IMR-90 (cell line): ENCODE results near the gene SEC14L1. TPM values are rescaled to one million over a fixed set of nuclear protein-coding genes. Genes with fewer than 3 reads are reported as not detected.

Experiments
- ATAC-seq: fragments of 200-7000 bp; cut with Tn5 transposase; 2 replicates; pipeline ENCODE4 v1.9.1; 2020; ENCODE audit warnings: low read depth, mild to moderate bottlenecking, moderate library complexity
- BruUV-seq: library from RNA; stranded (reverse); fragments of 400-500 nt; replicated peaks from 2 replicates; lab custom pipeline; 2021; lab: Mats Ljungman, UMichigan
- CTCF ChIA-PET: fragments of 300-600 bp; formaldehyde crosslinking; extraction: SDS; loops from one replicate; lab custom pipeline; 2021; ENCODE audit warnings: antibody characterized with exemption; lab: Yijun Ruan, JAX
- POLR2A ChIA-PET: fragments of 300-600 bp; sonication (Branson Sonifier 250); formaldehyde crosslinking; loops from one replicate; lab custom pipeline; 2022; ENCODE audit warnings: antibody characterized with exemption; ENCODE audit not compliant: unreplicated experiment; lab: Charles Lee
- DNase-seq: peaks from one replicate; pipeline ENCODE4 v3.0.0; 2013
- H2AFZ ChIP-seq: replicated peaks from 2 replicates; pipeline ENCODE3; 2013; ENCODE audit warnings: low read length, mild to moderate bottlenecking; ENCODE audit not compliant: poor library complexity
- H2AK5ac ChIP-seq: 2 replicates; pipeline ENCODE4 v1.6.1; 2013; ENCODE audit warnings: low read depth, low read length, inconsistent platforms
- H2AK9ac ChIP-seq: replicated peaks from 2 replicates; pipeline ENCODE3; 2013; ENCODE audit warnings: mild to moderate bottlenecking, low read depth, low read length, moderate library complexity; ENCODE audit not compliant: poor library complexity
- H2BK120ac ChIP-seq: 2 replicates; pipeline ENCODE4 v1.6.1; 2013; ENCODE audit warnings: low read depth, low read length, inconsistent platforms
- H2BK15ac ChIP-seq: 3 replicates; pipeline ENCODE4 v1.6.1; 2013; ENCODE audit warnings: low read depth, low read length, inconsistent platforms
- H2BK20ac ChIP-seq: 2 replicates; pipeline ENCODE4 v1.6.1; 2013; ENCODE audit warnings: low read depth, mild to moderate bottlenecking, inconsistent platforms, low read length, moderate library complexity
- H2BK5ac ChIP-seq: 2 replicates; pipeline ENCODE4 v1.6.1; 2013; ENCODE audit warnings: mild to moderate bottlenecking, low read depth, low read length, inconsistent platforms; ENCODE audit not compliant: poor library complexity, severe bottlenecking
- H3K14ac ChIP-seq: replicated peaks from 2 replicates; pipeline ENCODE4 v1.6.1; 2013; ENCODE audit warnings: low read depth, low read length, inconsistent platforms
- H3K18ac ChIP-seq: 2 replicates; pipeline ENCODE4 v1.6.1; 2013; ENCODE audit warnings: low read depth, low read length, control low read depth
- H3K23ac ChIP-seq: 2 replicates; pipeline ENCODE4 v1.6.1; 2013; ENCODE audit warnings: low read depth, low read length, inconsistent platforms
- H3K27ac ChIP-seq: 2 replicates; pipeline ENCODE4 v1.5.1; 2013; ENCODE audit warnings: mild to moderate bottlenecking, control low read depth, low read length; ENCODE audit not compliant: insufficient read depth
- H3K27me3 ChIP-seq: 2 replicates; pipeline ENCODE4 v1.6.1; 2013; ENCODE audit warnings: low read length; ENCODE audit not compliant: control insufficient read depth, insufficient read depth
- H3K36me3 ChIP-seq: 2 replicates; pipeline ENCODE4 v1.6.1; 2013; ENCODE audit warnings: low read length, mixed read lengths; ENCODE audit not compliant: control insufficient read depth, insufficient read depth
- H3K4ac ChIP-seq: 2 replicates; pipeline ENCODE4 v1.6.1; 2013; ENCODE audit warnings: low read depth, low read length, inconsistent platforms
- H3K4me1 ChIP-seq: 2 replicates; pipeline ENCODE4 v1.6.1; 2013; ENCODE audit warnings: low read length, mixed read lengths; ENCODE audit not compliant: control insufficient read depth, insufficient read depth
- H3K4me2 ChIP-seq: 2 replicates; pipeline ENCODE4 v1.6.1; 2013; ENCODE audit warnings: low read depth, mild to moderate bottlenecking, control low read depth, low read length, moderate library complexity
- H3K4me3 ChIP-seq: 2 replicates; pipeline ENCODE4 v1.5.1; 2013; ENCODE audit warnings: low read depth, mild to moderate bottlenecking, control low read depth, low read length, moderate library complexity; ENCODE audit not compliant: insufficient read depth
- H3K56ac ChIP-seq: 2 replicates; pipeline ENCODE4 v1.6.1; 2013; ENCODE audit warnings: low read length, inconsistent platforms; ENCODE audit not compliant: insufficient read depth; ENCODE audit errors: extremely low read depth
- H3K79me1 ChIP-seq, 2 experiments: 2 replicates each; pipeline ENCODE4 v1.6.1; 2013; ENCODE audit warnings: low read length in 2 of 2, inconsistent platforms in 1 of 2, low read depth in 1 of 2
- H3K9ac ChIP-seq: 2 replicates; pipeline ENCODE4 v1.6.1; 2013; ENCODE audit warnings: low read depth, low read length, control low read depth
- H3K9me1 ChIP-seq: 2 replicates; pipeline ENCODE4 v1.6.1; 2013; ENCODE audit warnings: low read length, inconsistent platforms; ENCODE audit not compliant: insufficient read depth
- H3K9me3 ChIP-seq: 2 replicates; pipeline ENCODE4 v1.6.1; 2013; ENCODE audit warnings: low read length; ENCODE audit not compliant: control insufficient read depth, insufficient read depth
- H4K20me1 ChIP-seq: 2 replicates; pipeline ENCODE4 v1.6.1; 2013; ENCODE audit warnings: low read length, inconsistent platforms; ENCODE audit not compliant: insufficient read depth
- H4K5ac ChIP-seq: 2 replicates; pipeline ENCODE4 v1.6.1; 2013; ENCODE audit warnings: mild to moderate bottlenecking, low read depth, low read length, control low read depth
- H4K8ac ChIP-seq, 2 experiments: 2 replicates each; pipeline ENCODE4 v1.6.1; 2013; ENCODE audit warnings: low read depth in 2 of 2, low read length in 2 of 2, control low read depth in 1 of 2, inconsistent platforms in 1 of 2
- H4K91ac ChIP-seq: 2 replicates; pipeline ENCODE4 v1.6.1; 2013; ENCODE audit warnings: low read depth, low read length, inconsistent platforms; ENCODE audit not compliant: insufficient read depth
- CEBPB ChIP-seq: IDR thresholded peaks from 2 replicates; pipeline ENCODE4 v1.6.1; 2012; ENCODE audit warnings: low read depth, low read length, improper control_type of control experiment
- MAZ ChIP-seq: IDR thresholded peaks from 2 replicates; pipeline ENCODE4 v1.6.1; 2012; ENCODE audit warnings: low read depth, mild to moderate bottlenecking, low read length, improper control_type of control experiment, moderate library complexity, borderline replicate concordance
- MXI1 ChIP-seq: IDR thresholded peaks from 2 replicates; pipeline ENCODE4 v1.6.1; 2012; ENCODE audit warnings: low read depth, mild to moderate bottlenecking, low read length, moderate library complexity, borderline replicate concordance
- NFE2L2 ChIP-seq: fragments of 150-350 bp; IDR thresholded peaks from 2 replicates; pipeline ENCODE4 v1.6.1; 2016; ENCODE audit warnings: low read depth, mild to moderate bottlenecking, low read length
- POLR2A ChIP-seq: IDR thresholded peaks from 2 replicates; pipeline ENCODE4 v1.6.1; 2012; ENCODE audit warnings: mild to moderate bottlenecking, low read depth, low read length
- RAD21 ChIP-seq: IDR thresholded peaks from 2 replicates; pipeline ENCODE4 v1.6.1; 2012; ENCODE audit warnings: low read length, improper control_type of control experiment
- WGBS, 2 experiments: methylation state at CpG; one replicate each; pipeline versions ENCODE4 v1.1.5 to v1.1.7; 2013; ENCODE audit warnings: missing lambda C conversion rate in 2 of 2; ENCODE audit not compliant: insufficient read length in 1 of 2; ENCODE audit errors: extremely low coverage in 2 of 2; 5-methylcytosine and 5-hydroxymethylcytosine counted together
- dilution Hi-C: fragments of 300-500 bp; cut with HindIII; formaldehyde crosslinking; loops from one replicate; pipeline ENCODE4 v1.14.3; 2018; ENCODE audit warnings: low sequenced_read_pairs; ENCODE audit not compliant: unreplicated experiment
- in situ Hi-C: fragments of 300-500 bp; cut with MboI; formaldehyde crosslinking; loops from 3 replicates; pipeline ENCODE4 v1.14.3; 2019; ENCODE audit warnings: low sequenced_read_pairs, inconsistent platforms, mixed read lengths
- intact Hi-C: fragments of 100-400 bp; cut with micrococcal nuclease; formaldehyde crosslinking; loops from 2 replicates; pipeline ENCODE4 v1.10.0; 2022
- polyA plus RNA-seq, 3 experiments: library from polyadenylated mRNA; depleted of rRNA; stranded (reverse); fragments of >200 nt; gene quantifications; 2 replicates each; pipeline ENCODE4 v1.2.3, GENCODE V29; 2012; ENCODE audit warnings: low replicate concordance in 1 of 3
- total RNA-seq: library from RNA; depleted of rRNA; stranded (reverse); fragments of >200 nt; gene quantifications from 2 replicates; pipeline ENCODE4 v1.2.3, GENCODE V29; 2012
- TF ChIP-seq, protein P1 (sequence below): fragments of 150-350 bp; IDR thresholded peaks from 2 replicates; pipeline ENCODE4 v1.6.1; 2017; ENCODE audit warnings: mild to moderate bottlenecking, antibody characterized with exemption, low read length, low read depth

Gene SEC14L1
- total and polyA plus RNA-seq, 2 of the 4 experiments (the other 2 are of a cell fraction): 24.9 to 35.8 TPM

DNA sequence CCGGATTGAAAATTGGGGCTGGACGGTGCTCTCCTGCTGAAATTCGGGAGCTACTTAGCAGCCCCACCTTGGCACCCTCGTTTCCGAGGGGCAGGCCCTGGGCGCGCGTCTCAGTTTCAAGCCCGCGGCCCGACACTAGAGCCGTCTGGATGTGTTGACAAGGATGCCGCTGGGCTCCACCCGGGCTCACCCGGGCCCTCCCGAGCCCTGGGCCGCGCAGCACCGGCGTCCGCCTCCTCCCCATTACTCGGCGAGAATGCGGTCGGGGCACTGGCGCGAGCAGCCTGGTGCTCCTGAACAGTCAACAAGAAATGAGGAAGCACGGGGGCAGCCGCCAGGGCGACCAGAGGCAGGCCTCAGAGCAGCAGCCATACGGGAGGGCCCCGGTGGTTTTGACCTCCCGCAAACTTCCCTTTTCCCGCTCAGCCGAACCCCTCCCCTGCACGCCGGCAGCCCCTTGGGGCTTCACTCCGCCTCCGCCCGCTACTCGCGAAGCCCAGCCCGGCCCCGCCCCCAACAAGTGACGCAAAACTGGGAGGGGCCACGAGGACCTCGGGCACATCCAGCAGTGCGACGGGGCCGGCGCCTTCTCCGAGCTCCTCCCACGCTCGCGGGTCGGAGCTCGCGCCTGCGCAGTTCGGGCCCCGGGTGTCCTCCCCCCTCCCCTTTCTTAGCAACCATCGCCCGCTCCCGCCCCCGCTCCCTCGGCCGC is 447 bp upstream of the SEC14L1 start:
- peak; percentile 96 for DNase-seq
- H3K9me3 ChIP-seq: peaks cover 5% of the 10 kb centered on the region
- peak overlapping the region; percentile 3 for H2AK9ac ChIP-seq
- H4K5ac ChIP-seq: peak overlapping the region; percentile 50
- ChIA-PET CTCF (interaction anchor here (0.7 kb wide), 1 partner anchor 190 kb away, joined by 3 read pairs; no protein-coding TSS in a partner anchor), POLR2A (interaction anchor here (0.6 to 1.0 kb wide), 2 partner anchors 11 to 50 kb away, joined by 3 to 11 read pairs; no protein-coding TSS in a partner anchor)
- peaks cover 8% of the 10 kb centered on the region for H3K36me3 ChIP-seq
- H2BK20ac ChIP-seq: peak overlapping the region; percentile 14; the same call in 1 of the 2 replicates
- peak overlapping the region; percentile 80 for H2BK5ac ChIP-seq
- peak overlapping the region; percentile 92 for H2AFZ ChIP-seq
- peak overlapping the region; percentile 35; the same call in 1 of the 3 replicates for H2BK15ac ChIP-seq
- 5% methylated on average over 31 of the region's 67 CpGs; no CpG with 5 or more reads in 1 of the 2 experiments for WGBS, 2 experiments
- TF ChIP-seq MXI1 (no peak), RAD21 (0 out of 2 replicates have a peak, but pooled peaks have one; percentile 3), CEBPB (peak; percentile 56), POLR2A (peak; percentile 84), NFE2L2 (no peak), MAZ (peak; percentile 90; the same call in 1 of the 2 replicates)
- TF ChIP-seq, protein P1, sequence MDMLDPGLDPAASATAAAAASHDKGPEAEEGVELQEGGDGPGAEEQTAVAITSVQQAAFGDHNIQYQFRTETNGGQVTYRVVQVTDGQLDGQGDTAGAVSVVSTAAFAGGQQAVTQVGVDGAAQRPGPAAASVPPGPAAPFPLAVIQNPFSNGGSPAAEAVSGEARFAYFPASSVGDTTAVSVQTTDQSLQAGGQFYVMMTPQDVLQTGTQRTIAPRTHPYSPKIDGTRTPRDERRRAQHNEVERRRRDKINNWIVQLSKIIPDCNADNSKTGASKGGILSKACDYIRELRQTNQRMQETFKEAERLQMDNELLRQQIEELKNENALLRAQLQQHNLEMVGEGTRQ: peak; percentile 65
- peak overlapping the region; percentile 45 for H3K4ac ChIP-seq
- peak overlapping the region; percentile 93 for H3K27ac ChIP-seq
- peak overlapping the region; percentile 76 for H3K14ac ChIP-seq
- peak; percentile 97 for ATAC-seq
- peak overlapping the region; percentile 75; the same call in 1 of the 2 replicates for H3K23ac ChIP-seq
- peaks cover 7 to 36% of the 10 kb centered on the region in 2 experiments for H3K79me1 ChIP-seq
- peaks cover 10% of the 10 kb centered on the region for H3K4me1 ChIP-seq
- peak overlapping the region; percentile 56 for H3K4me3 ChIP-seq
- H3K27me3 ChIP-seq: no peaks in the 10 kb centered on the region
- H2BK120ac ChIP-seq: peak overlapping the region; percentile 22
- in situ Hi-C loops (no loop called here), dilution Hi-C loops (no loop called here), intact Hi-C loops (loop anchor here (2.0 kb wide), 2 partner anchors 44 to 52 kb away; no protein-coding TSS in a partner anchor)
- H3K9me1 ChIP-seq: peaks cover 3% of the 10 kb centered on the region
- H4K91ac ChIP-seq: peak overlapping the region; percentile 54
- peak overlapping the region; percentile 57 to 91 for H4K8ac ChIP-seq
- H3K18ac ChIP-seq: peak overlapping the region; percentile 28
- H4K20me1 ChIP-seq: peaks cover 12% of the 10 kb centered on the region; the same call in 1 of the 2 replicates
- BruUV-seq: no TSS peak
- H3K56ac ChIP-seq: peak overlapping the region; percentile 40
- H3K4me2 ChIP-seq: peak overlapping the region; percentile 90
- peak overlapping the region; percentile 73; the same call in 1 of the 2 replicates for H2AK5ac ChIP-seq
- peak overlapping the region; percentile 76 for H3K9ac ChIP-seq
